ENCODE results near the gene TUBA4B.
A peak's percentile ranks its signal among the peaks of the same experiment; 100 is the strongest.
"Not testable (repeated sequence)": the region's sequence is repeated elsewhere in the genome, so short reads cannot be mapped to it uniquely, and the experiment has no call there.

TUBA4B gene

DNA sequence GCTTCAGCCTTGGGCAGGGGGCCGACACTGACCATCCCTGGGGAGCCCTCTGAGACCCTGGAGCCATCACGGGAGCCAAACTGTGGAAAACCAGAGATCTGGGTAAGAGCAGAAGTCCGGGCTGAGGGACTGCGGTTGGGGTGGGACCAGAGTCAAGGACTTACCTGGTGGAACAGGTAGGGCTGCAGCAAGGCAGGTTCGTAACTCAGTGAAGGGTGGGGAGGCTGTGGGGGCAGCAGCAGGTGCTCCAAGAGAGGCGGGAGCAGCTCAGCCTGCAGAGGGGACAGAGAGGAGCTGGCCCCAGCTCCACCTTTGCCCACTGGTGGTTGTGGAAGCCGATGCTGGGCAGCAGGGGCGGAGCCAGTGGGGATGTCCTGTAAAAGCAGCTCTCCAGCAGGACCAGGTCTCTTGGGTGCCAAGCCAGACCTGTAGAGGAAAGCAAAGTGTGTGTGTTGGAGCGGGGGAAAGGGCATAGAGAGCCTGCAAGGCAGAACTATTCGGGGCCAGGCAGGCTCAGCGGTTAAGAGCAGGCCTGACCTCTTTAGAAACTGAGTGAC, 49.4 kb downstream of the TUBA4B start:
- no peaks in the 10 kb centered on the region for H3K9me3 ChIP-seq (ENCODE audit: insufficient read depth, low read depth, low read length)
- no peak overlapping the region for H3K27ac ChIP-seq (ENCODE audit: low read length)
- H3K4me1 ChIP-seq (ENCODE audit: insufficient read depth, low read length): 0 out of 2 replicates have a peak, but pooled peaks cover under 1% of the 10 kb centered on the region
- no peak overlapping the region for H3K9ac ChIP-seq (ENCODE audit: low read depth, low read length)
- no peak overlapping the region for H3K4me3 ChIP-seq (ENCODE audit: low read length)
- no peaks in the 10 kb centered on the region for H3K36me3 ChIP-seq (ENCODE audit: insufficient read depth, low read depth, low read length)
- H3K27me3 ChIP-seq (ENCODE audit: insufficient read depth, low read length): peaks cover 55% of the 10 kb centered on the region

DNA sequence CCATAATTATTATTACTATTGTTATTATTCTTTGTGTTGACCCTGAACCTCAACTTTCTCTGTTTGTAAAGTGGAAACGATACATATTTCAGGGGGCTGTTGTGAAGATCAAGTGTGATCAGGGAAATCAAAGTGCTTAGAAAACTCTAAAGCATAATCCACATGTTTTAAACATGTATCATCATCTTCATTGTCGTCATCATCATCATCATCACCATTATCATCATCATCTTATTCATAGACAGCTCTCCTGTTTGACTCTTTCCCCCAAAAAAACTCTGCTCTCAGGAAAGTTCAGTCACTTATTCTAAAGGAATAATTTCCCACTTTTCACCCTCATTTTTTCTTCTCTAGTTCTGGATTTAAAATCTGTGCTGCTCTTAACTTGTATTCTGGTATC, 51.2 kb downstream of the TUBA4B start:
- Histone ChIP-seq H3K27me3 (ENCODE audit: insufficient read depth, low read length) (peaks cover 68% of the 10 kb centered on the region), H3K4me3 (ENCODE audit: low read length) (no peak overlapping the region), H3K36me3 (ENCODE audit: insufficient read depth, low read depth, low read length) (no peaks in the 10 kb centered on the region), H3K9ac (ENCODE audit: low read depth, low read length) (no peak overlapping the region), H3K4me1 (ENCODE audit: insufficient read depth, low read length) (0 out of 2 replicates have a peak, but pooled peaks cover 6% of the 10 kb centered on the region), H3K27ac (ENCODE audit: low read length) (no peak overlapping the region), H3K9me3 (ENCODE audit: insufficient read depth, low read depth, low read length) (no peaks in the 10 kb centered on the region)

DNA sequence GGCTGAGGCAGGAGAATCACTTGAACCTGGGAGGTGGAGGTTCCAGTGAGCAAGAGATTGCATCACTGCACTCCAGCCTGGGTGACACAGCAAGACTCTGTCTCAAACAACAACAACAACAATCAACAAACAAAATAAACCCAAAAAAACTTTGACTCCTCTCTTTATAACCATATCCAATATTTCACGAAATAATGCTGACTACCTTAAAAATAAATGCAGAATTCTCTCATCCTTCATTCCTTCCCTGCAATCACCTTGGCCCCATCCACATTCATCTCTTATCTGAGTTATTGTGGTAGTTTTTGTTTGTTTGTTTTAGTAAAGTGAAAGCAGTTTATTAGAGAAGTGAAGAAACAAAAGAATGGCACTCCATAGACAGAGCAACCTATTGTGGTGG, 53.0 kb downstream of the TUBA4B start:
- no peak overlapping the region for H3K27ac ChIP-seq (ENCODE audit: low read length)
- H3K27me3 ChIP-seq (ENCODE audit: insufficient read depth, low read length): peaks cover 68% of the 10 kb centered on the region
- H3K4me1 ChIP-seq (ENCODE audit: insufficient read depth, low read length): peaks cover 10% of the 10 kb centered on the region; the same call in 1 of the 2 replicates
- no peaks in the 10 kb centered on the region for H3K9me3 ChIP-seq (ENCODE audit: insufficient read depth, low read depth, low read length)
- H3K9ac ChIP-seq (ENCODE audit: low read depth, low read length): no peak overlapping the region
- H3K4me3 ChIP-seq (ENCODE audit: low read length): no peak overlapping the region
- H3K36me3 ChIP-seq (ENCODE audit: insufficient read depth, low read depth, low read length): no peaks in the 10 kb centered on the region

DNA sequence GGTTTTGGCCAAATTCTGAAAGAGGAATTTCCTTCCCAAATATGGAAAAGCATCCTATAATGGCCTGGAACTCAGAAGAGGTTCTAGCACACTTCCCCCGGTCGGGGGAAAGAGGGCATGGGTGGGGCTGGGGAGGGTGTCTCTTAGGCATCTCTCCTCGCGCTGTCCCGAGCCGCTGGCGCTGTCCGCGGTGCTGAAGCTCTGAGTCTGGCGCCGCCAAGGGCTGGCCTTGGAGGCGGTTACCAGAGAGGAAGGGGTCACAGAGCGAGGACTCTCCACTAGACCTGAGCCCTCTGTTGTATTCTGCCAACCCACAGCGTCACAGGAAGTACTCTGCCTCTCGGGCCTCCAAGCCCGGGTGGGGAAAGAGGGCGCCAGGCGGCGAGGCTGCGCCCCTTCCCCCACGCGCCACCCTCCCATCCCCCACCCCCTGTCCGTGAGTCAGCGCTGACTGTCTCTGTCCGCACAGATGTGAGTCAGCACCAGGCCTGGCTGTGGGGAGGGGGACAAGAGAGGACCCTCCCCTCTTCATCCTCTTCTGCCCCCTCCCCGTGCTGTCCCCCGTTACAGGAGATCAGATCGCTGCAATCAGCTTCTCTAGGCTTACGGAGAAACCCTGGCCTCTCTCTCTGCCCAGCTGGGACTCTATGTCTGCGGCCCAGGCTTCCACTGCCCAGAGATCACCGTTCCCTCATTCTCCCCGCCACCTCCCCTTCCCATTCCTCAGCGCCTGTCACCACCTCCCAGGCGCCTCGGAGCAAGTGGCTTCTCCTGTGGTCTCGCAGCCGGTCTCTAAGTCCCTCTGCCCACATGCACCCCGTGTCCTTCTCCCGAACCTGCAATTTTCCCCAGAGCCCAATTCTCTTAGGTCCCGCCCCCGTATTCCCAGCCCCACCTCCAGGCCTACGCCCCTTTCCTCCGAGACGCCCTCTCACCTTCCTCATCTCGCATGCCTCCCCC, 55.4 kb downstream of the TUBA4B start:
- H3K4me1 ChIP-seq (ENCODE audit: insufficient read depth, low read length): peaks cover 15% of the 10 kb centered on the region; the same call in 1 of the 2 replicates
- no peak overlapping the region for H3K9ac ChIP-seq (ENCODE audit: low read depth, low read length)
- no peaks in the 10 kb centered on the region for H3K36me3 ChIP-seq (ENCODE audit: insufficient read depth, low read depth, low read length)
- H3K4me3 ChIP-seq (ENCODE audit: low read length): peak overlapping the region; percentile 71
- H3K27ac ChIP-seq (ENCODE audit: low read length): no peak overlapping the region
- no peaks in the 10 kb centered on the region for H3K9me3 ChIP-seq (ENCODE audit: insufficient read depth, low read depth, low read length)
- peaks cover 65% of the 10 kb centered on the region for H3K27me3 ChIP-seq (ENCODE audit: insufficient read depth, low read length)

DNA sequence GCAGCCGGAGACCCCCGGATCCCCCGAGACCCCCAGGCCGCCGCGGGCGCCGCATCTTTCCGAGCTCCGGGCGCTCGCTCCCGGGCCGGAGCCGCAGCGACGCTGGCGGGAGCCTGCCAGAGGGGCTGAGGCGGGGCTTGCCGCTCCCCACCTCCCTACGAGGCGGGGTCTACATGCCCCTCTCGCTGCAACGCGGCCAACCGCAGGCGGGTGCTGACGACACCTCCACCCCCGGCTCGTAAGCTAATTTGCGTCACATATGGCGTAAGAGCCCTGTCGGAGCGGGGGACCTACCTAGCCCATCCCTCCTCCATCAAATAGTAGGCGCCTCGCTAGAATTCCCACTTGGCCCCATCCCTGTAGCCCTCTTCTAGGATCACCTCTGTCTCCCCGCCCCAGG, 56.2 kb downstream of the TUBA4B start, which contains the start of gene PTPRN:
Gene PTPRN, minus strand, starts transcription at position 124 of the 400 bp plus-strand sequence. Its CDS starts 69 bp downstream, at position 55.
- Histone ChIP-seq H3K36me3 (ENCODE audit: insufficient read depth, low read depth, low read length) (no peaks in the 10 kb centered on the region), H3K27me3 (ENCODE audit: insufficient read depth, low read length) (peaks cover 61% of the 10 kb centered on the region), H3K27ac (ENCODE audit: low read length) (no peak within 1 kb of the TSS), H3K4me3 (ENCODE audit: low read length) (peak within 1 kb of the TSS; percentile 71), H3K9ac (ENCODE audit: low read depth, low read length) (no peak within 1 kb of the TSS), H3K4me1 (ENCODE audit: insufficient read depth, low read length) (peaks cover 15% of the 10 kb centered on the region; the same call in 1 of the 2 replicates), H3K9me3 (ENCODE audit: insufficient read depth, low read depth, low read length) (no peaks in the 10 kb centered on the region)

DNA sequence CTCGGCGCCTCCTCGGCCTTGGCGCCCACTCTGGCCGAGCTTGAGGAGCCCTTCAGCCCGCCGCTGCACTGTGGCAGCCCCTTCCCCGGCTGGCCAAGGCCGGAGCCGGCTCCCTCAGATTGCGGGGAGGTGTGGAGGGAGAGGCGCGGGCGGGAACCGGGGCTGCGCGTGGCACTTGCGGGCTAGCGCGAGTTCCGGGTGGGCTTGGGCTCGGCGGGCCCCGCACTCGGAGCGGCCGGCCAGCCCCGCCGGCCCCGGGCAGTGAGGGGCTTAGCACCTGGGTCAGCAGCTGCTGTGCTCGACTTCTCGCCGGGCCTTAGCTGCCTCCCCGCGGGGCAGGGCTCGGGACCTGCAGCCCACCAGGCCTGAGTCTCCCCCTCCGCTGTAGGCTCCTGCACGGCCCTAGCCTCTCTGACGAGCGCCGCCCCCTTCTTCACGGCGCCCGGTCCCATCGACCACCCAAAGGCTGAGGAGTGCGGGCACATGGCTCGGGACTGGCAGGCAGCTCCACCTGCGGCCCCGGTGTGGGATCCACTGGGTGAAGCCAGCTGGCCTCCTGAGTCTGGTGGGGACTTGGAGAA, 59.7 kb downstream of the TUBA4B start:
- not testable (repeated sequence) for H3K27ac ChIP-seq (ENCODE audit: low read length); H3K9me3 ChIP-seq (ENCODE audit: insufficient read depth, low read depth, low read length); H3K4me3 ChIP-seq (ENCODE audit: low read length); H3K9ac ChIP-seq (ENCODE audit: low read depth, low read length); H3K36me3 ChIP-seq (ENCODE audit: insufficient read depth, low read depth, low read length)
- H3K27me3 ChIP-seq (ENCODE audit: insufficient read depth, low read length): peaks cover 28% of the 10 kb centered on the region
- H3K4me1 ChIP-seq (ENCODE audit: insufficient read depth, low read length): peaks cover 12% of the 10 kb centered on the region; the same call in 1 of the 2 replicates

DNA sequence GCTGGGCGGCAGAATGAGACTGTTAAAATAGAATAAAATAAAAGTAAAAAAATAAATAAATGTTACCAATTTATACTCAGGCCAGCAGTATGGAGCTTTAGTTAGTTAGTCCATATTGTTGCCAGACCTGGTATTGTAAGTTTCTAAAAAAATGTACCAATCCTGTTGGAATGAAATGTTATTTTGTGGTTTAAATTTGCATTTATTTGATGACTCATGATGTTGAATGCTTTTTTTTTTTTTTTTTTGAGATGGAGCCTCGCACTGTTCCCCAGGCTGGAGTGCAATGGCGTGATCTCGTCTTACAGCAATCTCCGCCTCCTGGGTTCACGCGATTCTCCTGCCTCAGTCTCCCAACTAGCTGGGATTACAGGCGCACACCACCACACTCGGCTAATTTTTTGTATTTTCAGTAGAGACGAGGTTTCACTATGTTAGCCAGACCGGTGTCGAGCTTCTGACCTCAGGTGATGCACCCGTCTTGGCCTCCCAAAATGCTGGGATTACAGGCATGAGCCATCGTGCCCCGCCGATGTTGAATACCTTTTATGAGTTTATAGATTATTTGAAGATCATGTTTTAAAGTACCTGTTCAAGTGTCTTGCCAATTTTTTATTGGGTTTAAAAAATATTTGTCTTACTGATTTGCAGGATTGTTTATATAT, 61.9 kb downstream of the TUBA4B start:
- no peaks in the 10 kb centered on the region for H3K9me3 ChIP-seq (ENCODE audit: insufficient read depth, low read depth, low read length)
- H3K4me1 ChIP-seq (ENCODE audit: insufficient read depth, low read length): peaks cover 9% of the 10 kb centered on the region; the same call in 1 of the 2 replicates
- H3K27me3 ChIP-seq (ENCODE audit: insufficient read depth, low read length): peaks cover 6% of the 10 kb centered on the region
- no peak overlapping the region for H3K4me3 ChIP-seq (ENCODE audit: low read length)
- H3K9ac ChIP-seq (ENCODE audit: low read depth, low read length): no peak overlapping the region
- H3K36me3 ChIP-seq (ENCODE audit: insufficient read depth, low read depth, low read length): no peaks in the 10 kb centered on the region
- no peak overlapping the region for H3K27ac ChIP-seq (ENCODE audit: low read length)
